ENCODE measurements around the gene HLCS.
"Not testable (repeated sequence)": the region's sequence is repeated elsewhere in the genome, so short reads cannot be mapped to it uniquely, and the experiment has no call there.

Gene HLCS

GRCh38 chr21:36966066-36966820 lies at the start of gene HLCS:
Gene HLCS, minus strand, starts transcription at chr21:36966669. Its CDS starts 31 bp downstream, at chr21:36966638.
- Histone ChIP-seq H3K9me3 (ENCODE audit: control insufficient read depth, insufficient read depth, low read length) (no peaks in the 10 kb centered on the region), H3K36me3 (ENCODE audit: control insufficient read depth, insufficient read depth, low read length) (peaks cover 2% of the 10 kb centered on the region), H3K9ac (ENCODE audit: low read depth, low read length) (peak within 1 kb of the TSS; percentile 60), H3K4me1 (ENCODE audit: control insufficient read depth, insufficient read depth, low read length) (peaks cover 2% of the 10 kb centered on the region), H3K4me3 (ENCODE audit: low read depth, low read length) (peak within 1 kb of the TSS; percentile 66), H3K27me3 (ENCODE audit: control insufficient read depth, insufficient read depth, low read length) (no peaks in the 10 kb centered on the region)

- H3K36me3 ChIP-seq (ENCODE audit: control insufficient read depth, insufficient read depth, low read length): no peaks in the 10 kb centered on the region
- H3K9me3 ChIP-seq (ENCODE audit: control insufficient read depth, insufficient read depth, low read length): no peaks in the 10 kb centered on the region
- peaks cover 39% of the 10 kb centered on the region for H3K27me3 ChIP-seq (ENCODE audit: control insufficient read depth, insufficient read depth, low read length)
- no peaks in the 10 kb centered on the region for H3K4me1 ChIP-seq (ENCODE audit: control insufficient read depth, insufficient read depth, low read length)
- peak overlapping the region; percentile 38 for H3K4me3 ChIP-seq (ENCODE audit: low read depth, low read length)
- no peak overlapping the region for H3K9ac ChIP-seq (ENCODE audit: low read depth, low read length)
Observed at GRCh38 chr21:37009740-37010341, 43.4 kb upstream of the HLCS start.

DNA sequence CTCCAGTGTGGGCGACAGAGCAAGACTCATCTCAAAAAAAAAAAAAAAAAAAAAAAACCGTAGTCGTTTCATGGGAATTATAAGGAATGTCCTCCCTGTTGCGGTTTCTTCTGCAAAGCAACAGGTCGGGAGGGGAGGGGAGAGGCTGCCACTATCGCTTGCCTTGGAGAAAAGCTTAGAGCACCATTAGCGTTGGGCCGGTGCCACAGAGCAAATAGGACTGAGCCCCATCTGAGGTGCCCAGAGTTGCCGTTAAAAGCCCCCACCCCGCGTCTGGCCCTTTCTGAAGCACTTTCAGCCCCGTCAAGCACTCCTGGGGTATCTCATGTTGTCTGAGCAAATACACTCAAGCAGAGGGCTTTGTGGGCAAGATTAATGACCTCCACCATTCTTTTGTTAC lies 42.3 kb upstream of the HLCS start:
- H3K27me3 ChIP-seq (ENCODE audit: control insufficient read depth, insufficient read depth, low read length): peaks cover 47% of the 10 kb centered on the region

DNA sequence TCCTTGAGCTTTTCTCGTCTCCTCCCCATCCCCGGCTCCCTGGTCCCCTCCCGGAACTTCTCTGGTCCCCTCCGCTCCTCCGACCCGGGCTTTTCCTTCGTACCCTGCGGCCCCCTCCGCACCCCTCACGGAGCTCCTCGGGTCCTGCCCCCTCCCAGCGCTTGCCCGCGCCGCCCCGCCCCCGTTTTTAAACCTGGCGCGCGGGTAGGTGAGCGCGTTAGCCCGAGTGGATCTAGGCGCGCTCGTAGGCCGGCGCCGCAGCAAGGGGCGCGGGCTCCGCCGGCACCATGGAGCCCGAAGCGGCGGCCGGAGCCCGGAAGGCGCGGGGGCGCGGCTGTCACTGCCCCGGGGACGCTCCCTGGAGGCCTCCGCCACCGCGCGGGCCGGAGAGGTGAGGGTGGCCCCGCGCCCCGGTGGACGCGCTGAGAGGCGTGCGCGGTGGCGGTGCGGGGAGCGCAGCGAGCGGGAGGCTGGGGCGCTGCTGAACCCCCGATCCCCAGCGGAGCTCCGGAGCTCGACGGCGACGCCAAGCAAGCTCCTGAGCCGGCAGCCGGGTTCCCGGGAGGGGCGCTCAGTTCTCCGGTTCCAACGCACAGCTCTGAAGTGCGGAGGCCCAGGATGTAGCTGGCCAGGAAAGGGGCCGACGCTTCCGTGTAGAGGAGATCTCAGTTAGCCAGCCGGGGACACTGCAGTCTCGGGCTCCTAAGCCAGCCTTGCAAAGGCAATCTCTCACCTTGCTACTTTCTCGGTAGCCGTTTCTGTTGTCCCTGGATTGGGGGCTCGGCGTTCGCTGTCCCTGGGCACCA lies 40.2 kb upstream of the HLCS start, which contains the start of gene RIPPLY3:
RIPPLY3 (plus strand) TSS at position 217 of the 806 bp plus-strand sequence; CDS start at position 288, 71 bp downstream.
- no peaks in the 10 kb centered on the region for H3K36me3 ChIP-seq (ENCODE audit: control insufficient read depth, insufficient read depth, low read length)
- no peaks in the 10 kb centered on the region for H3K4me1 ChIP-seq (ENCODE audit: control insufficient read depth, insufficient read depth, low read length)
- H3K9me3 ChIP-seq (ENCODE audit: control insufficient read depth, insufficient read depth, low read length): no peaks in the 10 kb centered on the region
- peaks cover 50% of the 10 kb centered on the region for H3K27me3 ChIP-seq (ENCODE audit: control insufficient read depth, insufficient read depth, low read length)
- H3K9ac ChIP-seq (ENCODE audit: low read depth, low read length): no peak within 1 kb of the TSS
- H3K4me3 ChIP-seq (ENCODE audit: low read depth, low read length): peak within 1 kb of the TSS; percentile 61

More for the DNA sequence above, 42.3 kb upstream of the HLCS start:
- no peaks in the 10 kb centered on the region for H3K4me1 ChIP-seq (ENCODE audit: control insufficient read depth, insufficient read depth, low read length)
- no peaks in the 10 kb centered on the region for H3K9me3 ChIP-seq (ENCODE audit: control insufficient read depth, insufficient read depth, low read length)
- no peak overlapping the region for H3K9ac ChIP-seq (ENCODE audit: low read depth, low read length)
- no peak overlapping the region for H3K4me3 ChIP-seq (ENCODE audit: low read depth, low read length)
- H3K36me3 ChIP-seq (ENCODE audit: control insufficient read depth, insufficient read depth, low read length): no peaks in the 10 kb centered on the region

DNA sequence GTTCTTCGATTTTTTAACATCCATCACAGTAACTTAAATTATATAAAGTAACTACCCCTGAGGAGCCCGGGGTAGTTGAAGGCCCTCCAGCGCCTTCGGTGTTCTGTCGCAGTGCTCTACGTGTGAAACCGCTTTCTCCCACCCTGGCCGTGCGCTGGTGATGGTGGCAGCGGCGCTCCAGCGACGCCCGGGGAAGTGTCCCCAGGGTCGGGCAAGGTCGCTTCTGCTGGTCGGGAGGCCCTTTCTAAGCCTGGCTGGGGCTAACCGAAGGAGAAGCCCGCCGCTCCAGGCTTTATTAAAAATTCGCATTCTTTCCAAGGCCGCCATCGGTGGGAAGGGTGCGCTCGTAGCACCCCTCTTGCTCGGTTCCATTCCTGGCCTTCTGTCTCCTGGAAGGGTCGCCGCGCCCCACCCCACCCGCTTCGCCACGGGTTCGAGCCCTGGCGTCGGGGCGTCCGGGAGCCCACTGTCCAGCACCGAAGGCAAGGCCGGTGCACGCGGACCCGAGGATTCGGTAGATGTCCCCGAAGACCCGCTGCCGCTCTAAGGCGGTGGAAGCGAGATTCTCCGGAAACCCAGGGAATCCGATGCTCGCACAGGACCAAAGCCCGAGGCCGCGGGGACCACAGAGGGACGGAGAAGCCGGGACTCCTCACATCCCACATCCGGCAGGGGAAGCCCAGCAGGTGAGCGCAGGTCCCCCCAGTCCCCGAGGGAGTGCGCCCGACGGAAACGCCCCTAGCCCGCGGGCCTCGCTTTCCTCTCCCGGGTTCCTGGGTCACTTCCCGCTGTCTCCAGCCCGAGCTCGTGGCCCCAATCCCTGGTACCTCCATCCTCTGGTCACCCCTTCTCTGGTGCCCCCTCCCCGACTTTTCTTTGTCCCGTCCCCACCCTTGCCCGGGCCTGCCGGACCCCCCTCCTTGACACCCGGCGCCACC lies 39.3 kb upstream of the HLCS start:
- peak overlapping the region; percentile 61 for H3K4me3 ChIP-seq (ENCODE audit: low read depth, low read length)
- H3K9ac ChIP-seq (ENCODE audit: low read depth, low read length): no peak overlapping the region
- no peaks in the 10 kb centered on the region for H3K9me3 ChIP-seq (ENCODE audit: control insufficient read depth, insufficient read depth, low read length)
- H3K27me3 ChIP-seq (ENCODE audit: control insufficient read depth, insufficient read depth, low read length): peaks cover 50% of the 10 kb centered on the region
- H3K36me3 ChIP-seq (ENCODE audit: control insufficient read depth, insufficient read depth, low read length): no peaks in the 10 kb centered on the region
- no peaks in the 10 kb centered on the region for H3K4me1 ChIP-seq (ENCODE audit: control insufficient read depth, insufficient read depth, low read length)

- H3K4me1 ChIP-seq (ENCODE audit: control insufficient read depth, insufficient read depth, low read length); H3K9me3 ChIP-seq (ENCODE audit: control insufficient read depth, insufficient read depth, low read length); H3K4me3 ChIP-seq (ENCODE audit: low read depth, low read length); H3K36me3 ChIP-seq (ENCODE audit: control insufficient read depth, insufficient read depth, low read length); H3K9ac ChIP-seq (ENCODE audit: low read depth, low read length): not testable (repeated sequence)
- peaks cover 41% of the 10 kb centered on the region for H3K27me3 ChIP-seq (ENCODE audit: control insufficient read depth, insufficient read depth, low read length)
Observed at GRCh38 chr21:37003917-37004316, 37.4 kb upstream of the HLCS start.

DNA sequence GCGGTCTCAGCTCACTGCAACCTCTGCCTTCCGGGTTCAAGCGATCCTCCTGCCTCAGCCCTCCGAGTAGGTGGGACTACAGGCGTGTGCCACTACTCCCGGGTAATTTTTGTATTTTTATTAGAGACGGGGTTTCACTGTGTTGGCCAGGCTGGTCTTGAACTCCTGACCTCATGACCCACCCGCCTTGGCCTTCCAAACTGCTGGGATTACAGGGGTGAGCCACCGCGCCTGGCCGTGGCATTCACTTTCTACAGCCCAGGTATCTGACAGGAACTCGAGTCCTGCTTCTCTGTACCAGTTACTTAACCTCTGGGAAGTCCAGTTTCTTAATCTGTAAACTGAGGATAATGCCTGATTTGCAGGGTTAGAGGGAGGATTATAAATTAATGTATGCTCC lies 36.4 kb upstream of the HLCS start:
- not testable (repeated sequence) for H3K9ac ChIP-seq (ENCODE audit: low read depth, low read length); H3K36me3 ChIP-seq (ENCODE audit: control insufficient read depth, insufficient read depth, low read length); H3K9me3 ChIP-seq (ENCODE audit: control insufficient read depth, insufficient read depth, low read length); H3K4me1 ChIP-seq (ENCODE audit: control insufficient read depth, insufficient read depth, low read length); H3K4me3 ChIP-seq (ENCODE audit: low read depth, low read length)
- peaks cover 32% of the 10 kb centered on the region for H3K27me3 ChIP-seq (ENCODE audit: control insufficient read depth, insufficient read depth, low read length)

- no peak overlapping the region for H3K4me3 ChIP-seq (ENCODE audit: low read depth, low read length)
- no peaks in the 10 kb centered on the region for H3K4me1 ChIP-seq (ENCODE audit: control insufficient read depth, insufficient read depth, low read length)
- H3K27me3 ChIP-seq (ENCODE audit: control insufficient read depth, insufficient read depth, low read length): peaks cover 22% of the 10 kb centered on the region
- H3K9ac ChIP-seq (ENCODE audit: low read depth, low read length): no peak overlapping the region
- H3K36me3 ChIP-seq (ENCODE audit: control insufficient read depth, insufficient read depth, low read length): no peaks in the 10 kb centered on the region
- H3K9me3 ChIP-seq (ENCODE audit: control insufficient read depth, insufficient read depth, low read length): no peaks in the 10 kb centered on the region
Observed at GRCh38 chr21:37001441-37001840, 35.0 kb upstream of the HLCS start.

DNA sequence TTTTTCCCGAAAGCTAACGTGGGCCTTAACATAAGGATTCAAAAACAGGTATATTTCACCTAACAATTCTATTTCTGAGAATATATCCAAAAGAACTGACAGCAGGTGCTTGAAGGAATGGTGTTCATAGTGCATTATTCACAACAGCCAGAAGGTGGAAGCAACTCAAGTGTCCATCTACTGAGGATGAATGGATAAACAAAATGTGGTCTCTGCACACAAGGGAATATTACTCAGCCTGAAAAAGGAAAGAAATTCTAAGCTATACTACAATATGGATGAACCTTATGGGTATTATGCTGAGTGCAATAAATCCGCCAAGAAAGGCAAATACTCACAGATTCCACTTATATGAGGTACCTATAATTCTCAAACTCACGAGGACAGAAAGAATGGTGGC lies 33.9 kb upstream of the HLCS start:
- Histone ChIP-seq H3K36me3 (ENCODE audit: control insufficient read depth, insufficient read depth, low read length) (no peaks in the 10 kb centered on the region), H3K4me3 (ENCODE audit: low read depth, low read length) (no peak overlapping the region), H3K9me3 (ENCODE audit: control insufficient read depth, insufficient read depth, low read length) (no peaks in the 10 kb centered on the region), H3K4me1 (ENCODE audit: control insufficient read depth, insufficient read depth, low read length) (no peaks in the 10 kb centered on the region), H3K9ac (ENCODE audit: low read depth, low read length) (no peak overlapping the region), H3K27me3 (ENCODE audit: control insufficient read depth, insufficient read depth, low read length) (peaks cover 16% of the 10 kb centered on the region)

DNA sequence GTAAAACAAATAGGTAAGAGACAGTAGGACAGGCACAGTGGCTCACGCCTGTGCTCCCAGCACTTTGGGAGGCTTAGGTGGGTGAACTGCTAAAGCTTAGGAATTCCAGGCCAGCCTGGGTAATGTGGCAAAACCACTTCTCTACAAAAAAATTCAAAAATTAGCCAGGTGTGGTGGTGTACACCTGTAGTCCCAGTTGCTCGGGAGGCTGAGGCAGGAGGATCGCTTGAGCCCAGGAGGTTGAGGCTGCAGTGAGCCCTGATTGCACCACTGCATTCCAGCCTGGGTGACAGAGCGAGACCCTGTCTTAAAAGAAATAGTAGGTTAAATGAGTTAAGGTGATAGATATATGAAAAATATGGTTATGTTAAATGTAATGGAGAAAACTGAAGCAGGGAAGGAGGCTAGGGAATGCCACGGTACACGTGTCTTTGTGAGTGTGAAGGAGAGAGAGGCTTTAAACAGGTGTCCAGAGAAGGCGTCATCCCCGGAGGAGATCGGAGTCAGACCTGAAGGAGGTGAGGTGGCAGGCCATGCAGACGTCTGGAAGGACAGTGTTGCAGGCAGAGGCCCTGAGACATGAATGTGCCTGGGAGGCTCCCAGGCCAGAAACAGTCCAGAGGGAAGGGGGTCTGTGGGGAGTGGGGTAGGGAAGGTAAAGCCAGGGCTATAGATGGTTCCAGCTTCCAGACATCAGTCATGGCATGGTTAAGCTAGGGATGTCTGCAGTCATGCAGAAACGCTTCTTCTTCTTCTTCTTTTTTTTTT lies 32.8 kb upstream of the HLCS start:
- Histone ChIP-seq H3K9me3 (ENCODE audit: control insufficient read depth, insufficient read depth, low read length) (no peaks in the 10 kb centered on the region), H3K4me1 (ENCODE audit: control insufficient read depth, insufficient read depth, low read length) (no peaks in the 10 kb centered on the region), H3K9ac (ENCODE audit: low read depth, low read length) (no peak overlapping the region), H3K27me3 (ENCODE audit: control insufficient read depth, insufficient read depth, low read length) (peaks cover 7% of the 10 kb centered on the region), H3K36me3 (ENCODE audit: control insufficient read depth, insufficient read depth, low read length) (no peaks in the 10 kb centered on the region), H3K4me3 (ENCODE audit: low read depth, low read length) (no peak overlapping the region)

Measured in iPS-15b (cell line).